ENCODE data around the gene SAXO1.

DNA sequence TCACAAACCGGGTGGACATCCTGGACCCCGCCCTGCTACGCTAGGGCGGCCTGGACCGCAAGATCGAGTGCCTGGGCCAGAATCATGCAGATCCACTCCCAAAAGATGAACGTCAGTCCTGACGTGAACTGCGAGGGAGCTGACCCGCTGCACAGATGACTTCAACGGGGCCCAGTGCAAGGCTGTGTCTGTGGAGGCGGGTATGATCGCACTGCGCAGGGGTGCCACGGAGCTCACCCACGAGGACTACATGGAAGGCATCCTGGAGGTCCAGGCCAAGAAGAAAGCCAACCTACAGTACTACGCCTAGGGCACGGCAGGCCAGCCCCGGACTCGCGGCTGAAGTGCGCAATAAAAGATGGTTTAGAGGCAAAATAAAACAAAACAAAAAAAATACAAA is 5.2 kb downstream of the SAXO1 start:
- no peak for TF ChIP-seq EP300 (IDR thresholded peaks at IDR 0.05)
- TF ChIP-seq, protein P1, sequence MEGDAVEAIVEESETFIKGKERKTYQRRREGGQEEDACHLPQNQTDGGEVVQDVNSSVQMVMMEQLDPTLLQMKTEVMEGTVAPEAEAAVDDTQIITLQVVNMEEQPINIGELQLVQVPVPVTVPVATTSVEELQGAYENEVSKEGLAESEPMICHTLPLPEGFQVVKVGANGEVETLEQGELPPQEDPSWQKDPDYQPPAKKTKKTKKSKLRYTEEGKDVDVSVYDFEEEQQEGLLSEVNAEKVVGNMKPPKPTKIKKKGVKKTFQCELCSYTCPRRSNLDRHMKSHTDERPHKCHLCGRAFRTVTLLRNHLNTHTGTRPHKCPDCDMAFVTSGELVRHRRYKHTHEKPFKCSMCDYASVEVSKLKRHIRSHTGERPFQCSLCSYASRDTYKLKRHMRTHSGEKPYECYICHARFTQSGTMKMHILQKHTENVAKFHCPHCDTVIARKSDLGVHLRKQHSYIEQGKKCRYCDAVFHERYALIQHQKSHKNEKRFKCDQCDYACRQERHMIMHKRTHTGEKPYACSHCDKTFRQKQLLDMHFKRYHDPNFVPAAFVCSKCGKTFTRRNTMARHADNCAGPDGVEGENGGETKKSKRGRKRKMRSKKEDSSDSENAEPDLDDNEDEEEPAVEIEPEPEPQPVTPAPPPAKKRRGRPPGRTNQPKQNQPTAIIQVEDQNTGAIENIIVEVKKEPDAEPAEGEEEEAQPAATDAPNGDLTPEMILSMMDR (IDR thresholded peaks at IDR 0.05), result no peak

All from sigmoid colon (tissue), 4 donors.